8988T (cell line): ENCODE data around the gene BOLA2B.
"Not testable (repeated sequence)": the region's sequence is repeated elsewhere in the genome, so short reads cannot be mapped to it uniquely, and the experiment has no call there.

Experiments
- DNase-seq: peaks from one replicate; pipeline ENCODE4 v3.0.0; 2011

BOLA2B gene

DNA sequence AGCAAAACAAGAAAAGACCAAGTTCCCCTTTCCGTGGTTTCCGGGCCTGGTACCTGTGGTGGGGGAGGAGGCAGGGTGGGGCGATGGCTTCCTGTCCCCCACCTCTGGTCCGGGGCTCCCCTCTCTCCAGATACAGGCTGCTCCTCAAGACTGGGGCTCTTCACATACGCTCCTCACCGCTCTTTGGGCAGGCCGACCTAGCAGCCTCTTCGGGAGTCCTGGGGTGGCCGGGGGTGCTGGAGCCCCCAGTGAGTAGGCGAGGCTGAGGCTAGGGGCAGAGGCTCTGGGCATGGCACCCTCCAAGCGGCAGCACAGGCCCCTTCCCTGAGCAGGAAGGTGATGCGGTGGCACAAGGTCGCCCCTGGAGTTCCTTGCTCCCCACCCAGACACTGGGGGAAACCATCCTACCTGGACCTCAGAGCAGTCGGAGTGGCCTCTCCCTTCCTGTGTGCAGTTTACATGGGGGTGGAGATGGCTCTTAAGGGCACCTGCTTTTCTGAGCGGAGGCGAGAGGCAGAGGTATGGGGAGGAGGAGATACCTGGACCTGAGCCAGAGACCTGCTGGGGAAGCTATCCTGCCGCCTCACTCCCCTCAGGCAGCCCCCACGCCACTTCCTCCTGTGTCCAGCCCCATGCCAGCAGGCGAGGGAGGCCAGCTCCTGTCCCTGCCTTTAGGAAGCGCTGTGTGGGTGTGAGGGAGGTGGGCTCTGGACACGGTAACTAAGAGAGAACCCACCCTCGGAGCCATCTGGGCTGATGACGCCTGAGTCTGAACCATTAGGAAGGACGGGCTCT lies 9.2 kb downstream of the BOLA2B start:
- no peak for DNase-seq

DNA sequence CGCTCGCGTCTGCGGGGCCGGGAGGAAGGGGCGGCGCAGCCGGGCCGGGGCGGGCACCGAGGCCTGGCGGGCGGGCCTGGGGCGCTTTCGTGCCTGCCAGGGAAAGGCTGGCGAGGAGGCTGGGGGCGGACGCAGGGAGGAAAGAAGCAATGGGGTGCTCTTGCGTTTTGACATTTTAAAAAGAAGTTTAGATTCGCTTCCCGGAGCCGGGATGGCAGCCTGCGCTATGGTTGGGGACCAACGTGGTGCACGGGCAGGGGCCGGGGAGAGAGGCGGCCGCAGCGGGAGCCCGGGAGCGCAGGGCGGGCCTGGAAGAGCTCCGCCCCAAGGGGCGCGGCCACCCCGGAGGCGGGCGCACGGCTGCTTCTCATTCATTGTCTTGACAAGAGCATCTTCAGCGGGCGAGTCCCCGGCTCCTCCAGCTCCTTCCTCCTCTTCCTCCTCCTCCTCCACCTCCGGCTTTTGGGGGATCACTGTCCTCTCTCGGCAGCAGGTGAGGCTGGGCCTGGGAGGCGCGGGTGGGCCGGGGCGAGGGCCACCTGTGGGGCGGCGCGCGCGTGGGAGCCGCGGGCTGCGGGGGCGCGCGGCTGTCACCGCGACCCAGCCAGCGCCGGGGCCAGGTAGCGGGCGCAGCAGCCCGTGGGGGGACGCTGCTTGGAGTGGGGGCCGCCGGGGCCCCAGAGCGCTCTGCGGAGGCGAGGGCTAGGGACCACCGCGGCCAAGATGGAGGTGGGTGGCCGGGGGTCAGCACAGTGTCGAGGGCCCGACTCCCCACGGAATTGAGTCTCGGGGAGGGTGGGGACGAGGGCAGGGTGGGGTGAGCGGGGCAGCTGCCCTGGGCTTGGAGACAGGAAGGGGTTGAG lies 10.0 kb downstream of the BOLA2B start, which contains the start of gene CORO1A:
TSS of gene CORO1A (plus strand) at position 370 of the 863 bp plus-strand sequence. CDS start 1,608 bp downstream, outside the sequence.
- peak; percentile 81 for DNase-seq

DNA sequence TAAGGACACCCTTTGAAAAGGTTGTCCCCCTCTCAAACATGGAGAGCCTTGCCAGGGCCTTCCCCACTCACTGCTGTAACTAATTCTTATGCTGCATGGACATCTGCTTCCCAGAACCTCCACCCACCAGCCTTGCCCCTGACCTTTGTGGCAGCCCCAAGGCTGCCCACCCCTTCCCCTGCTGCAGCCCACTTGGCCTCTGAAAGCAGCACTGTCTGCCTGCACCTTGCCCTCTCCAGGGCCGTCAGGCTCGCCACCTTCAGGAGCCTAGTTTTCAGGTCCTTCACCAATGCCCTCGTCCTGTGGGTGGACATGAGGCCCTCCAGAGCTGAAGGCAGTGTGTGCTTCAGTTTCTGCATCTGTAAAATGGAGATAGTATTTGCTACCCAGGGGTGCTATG lies 12.7 kb downstream of the BOLA2B start:
- DNase-seq, result no peak

DNA sequence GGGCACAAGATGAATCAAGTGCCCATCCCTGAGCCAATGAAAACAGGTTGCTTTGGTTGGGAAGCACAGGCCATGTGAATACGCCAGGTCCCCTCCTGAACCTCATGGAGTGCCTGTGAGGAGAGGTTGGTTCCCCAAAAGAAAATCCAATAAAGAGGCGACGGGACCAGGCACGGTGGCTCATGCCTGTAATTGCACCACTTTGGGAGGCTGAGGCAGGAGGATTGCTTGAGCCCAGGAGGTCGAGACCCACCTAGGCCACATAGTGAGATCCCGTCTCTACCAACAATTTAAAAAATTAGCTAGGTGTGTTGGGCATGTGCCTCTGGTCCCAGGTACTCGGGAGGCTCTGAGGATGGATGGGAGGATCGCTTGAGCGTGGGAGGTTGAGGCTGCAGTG lies 13.5 kb downstream of the BOLA2B start:
- no peak for DNase-seq

DNA sequence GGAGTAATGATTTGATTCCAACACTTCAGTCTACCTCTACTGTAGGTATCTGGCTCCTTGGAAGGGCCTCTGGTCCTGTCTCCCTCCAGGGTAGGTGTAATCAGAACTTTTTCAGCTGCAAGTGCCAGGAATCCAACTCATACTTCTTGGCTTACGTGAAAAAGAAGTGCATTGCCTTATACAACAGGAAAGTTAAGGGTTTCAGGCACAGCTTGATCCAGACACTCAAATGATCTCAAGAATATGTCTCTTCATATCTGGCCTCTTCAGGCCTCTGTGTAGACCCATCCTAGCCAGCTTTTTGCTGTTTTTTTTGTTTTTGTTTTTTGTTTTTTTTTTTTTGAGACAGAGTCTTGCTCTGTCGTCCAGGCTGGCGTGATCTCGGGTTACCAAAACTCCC lies 14.3 kb downstream of the BOLA2B start:
- no peak for DNase-seq

DNA sequence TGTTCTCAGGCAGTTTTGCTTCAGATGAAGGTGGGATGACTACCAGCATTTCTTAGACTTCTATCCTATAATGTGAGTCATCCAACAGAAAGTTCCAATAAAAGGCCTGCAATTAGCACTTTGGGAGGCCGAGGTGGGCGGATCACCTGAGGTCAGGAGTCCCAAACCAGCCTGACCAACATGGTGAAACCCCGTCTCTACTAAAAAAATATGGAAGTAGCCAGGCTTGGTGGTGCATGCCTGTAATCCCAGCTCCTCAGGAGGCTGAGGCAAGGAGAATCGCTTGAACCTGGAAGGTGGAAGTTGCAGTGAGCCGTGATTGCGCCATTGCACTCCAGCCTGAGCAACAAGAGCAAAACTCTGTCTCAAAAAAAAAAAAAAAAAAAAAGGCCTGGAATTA lies 16.6 kb downstream of the BOLA2B start:
- not testable (repeated sequence) for DNase-seq

GRCh38 chr16:30173054-30173453 lies 20.4 kb downstream of the BOLA2B start:
- DNase-seq, result no peak

GRCh38 chr16:30170145-30170544 lies 23.3 kb downstream of the BOLA2B start:
- DNase-seq, result not testable (repeated sequence)

- not testable (repeated sequence) for DNase-seq
Observed at GRCh38 chr16:30169416-30169815, 24.1 kb downstream of the BOLA2B start.

GRCh38 chr16:30168746-30169145 lies 24.7 kb downstream of the BOLA2B start:
- not testable (repeated sequence) for DNase-seq

- DNase-seq, result no peak
Observed at GRCh38 chr16:30166202-30166902, 27.1 kb downstream of the BOLA2B start.

GRCh38 chr16:30163538-30163937 lies 29.9 kb downstream of the BOLA2B start:
- DNase-seq, result no peak

DNA sequence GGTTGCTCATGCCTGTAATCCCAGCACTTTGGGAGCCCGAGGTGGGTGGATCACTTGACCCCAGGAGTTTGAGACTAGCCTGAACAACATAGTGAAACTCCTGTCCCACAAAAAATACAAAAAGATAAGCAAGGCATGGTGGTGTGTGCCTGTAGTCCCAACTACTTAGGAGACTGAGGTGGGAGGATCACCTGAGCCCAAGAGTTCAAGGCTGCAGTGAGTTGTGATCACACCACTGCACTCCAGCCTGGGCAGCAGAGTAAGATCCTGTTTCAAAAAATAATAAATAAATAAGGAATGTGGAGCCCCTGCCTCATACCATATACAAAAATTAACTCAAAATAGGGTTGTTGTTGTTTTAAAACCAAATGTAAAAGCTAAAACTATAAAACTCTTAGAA lies 36.3 kb downstream of the BOLA2B start:
- no peak for DNase-seq

DNA sequence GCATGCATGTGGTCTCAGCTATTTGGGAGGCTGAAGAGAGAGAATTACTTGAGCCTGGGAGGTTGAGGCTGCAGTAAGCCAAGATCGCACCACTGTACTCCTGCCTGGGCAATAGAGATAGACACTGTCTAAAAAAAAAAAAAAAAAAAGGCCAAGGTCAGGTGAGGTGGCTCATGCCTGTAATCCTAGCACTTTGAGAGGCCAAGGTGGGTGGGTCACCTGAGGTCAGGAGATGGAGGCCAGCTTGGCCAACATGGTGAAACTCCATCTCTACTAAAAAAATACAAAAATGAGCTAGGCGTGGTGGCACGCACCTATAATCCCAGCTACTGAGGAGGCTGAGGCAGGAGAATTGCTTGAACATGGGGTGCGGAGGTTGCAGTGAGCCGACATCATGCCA lies 38.3 kb downstream of the BOLA2B start:
- DNase-seq, result no peak

- no peak for DNase-seq
Observed at GRCh38 chr16:30152517-30152916, 40.9 kb downstream of the BOLA2B start.

DNA sequence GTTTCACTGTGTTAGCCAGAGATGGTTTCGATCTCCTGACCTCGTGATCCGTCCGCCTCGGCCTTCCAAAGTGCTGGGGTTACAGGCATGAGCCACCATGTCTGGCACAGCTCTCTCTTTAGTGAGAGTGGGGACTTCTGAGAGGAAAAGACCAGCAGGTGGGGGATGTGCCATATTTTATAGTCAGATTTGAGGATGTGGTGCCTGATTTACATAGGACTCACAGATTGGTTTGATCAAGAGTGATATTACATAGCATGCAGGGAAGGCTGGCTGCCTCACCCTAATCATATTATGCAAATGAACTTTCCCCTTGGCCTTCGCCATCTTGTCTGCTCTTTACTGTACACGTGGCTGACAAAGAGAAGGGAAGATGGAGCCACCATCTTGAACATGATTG lies 42.4 kb downstream of the BOLA2B start:
- no peak for DNase-seq

DNA sequence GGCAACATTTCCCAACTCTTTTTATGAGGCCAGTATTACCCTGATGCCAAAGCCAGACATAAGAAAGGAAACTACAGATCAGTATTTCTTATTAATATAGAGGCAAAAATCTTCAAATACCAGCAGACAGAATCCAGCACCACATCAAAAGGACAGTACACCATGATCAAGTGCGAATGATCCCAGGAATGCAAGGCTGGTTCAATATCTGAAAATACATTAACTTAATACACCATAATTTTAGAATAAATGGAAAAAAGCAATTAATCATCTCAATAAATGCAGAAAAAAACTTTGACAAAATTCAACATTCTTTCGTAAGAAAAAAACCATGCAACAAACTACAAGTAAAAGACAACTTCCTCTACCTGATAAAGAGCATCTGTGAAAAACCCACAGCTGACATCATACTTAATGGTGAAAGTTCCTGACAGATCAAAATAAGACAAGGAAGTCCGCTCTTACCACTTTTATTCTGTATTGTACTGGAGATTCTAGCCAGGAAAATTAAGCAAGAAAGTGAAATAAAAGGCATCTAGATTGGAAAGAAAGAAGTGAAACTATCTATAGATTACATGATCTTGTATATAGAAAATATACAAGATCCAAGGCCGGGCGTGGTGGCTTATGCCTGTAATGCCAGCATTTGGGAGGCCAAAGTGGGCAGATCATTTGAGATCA lies 44.1 kb downstream of the BOLA2B start:
- no peak for DNase-seq

GRCh38 chr16:30147843-30148510 lies 45.5 kb downstream of the BOLA2B start:
- no peak for DNase-seq

DNA sequence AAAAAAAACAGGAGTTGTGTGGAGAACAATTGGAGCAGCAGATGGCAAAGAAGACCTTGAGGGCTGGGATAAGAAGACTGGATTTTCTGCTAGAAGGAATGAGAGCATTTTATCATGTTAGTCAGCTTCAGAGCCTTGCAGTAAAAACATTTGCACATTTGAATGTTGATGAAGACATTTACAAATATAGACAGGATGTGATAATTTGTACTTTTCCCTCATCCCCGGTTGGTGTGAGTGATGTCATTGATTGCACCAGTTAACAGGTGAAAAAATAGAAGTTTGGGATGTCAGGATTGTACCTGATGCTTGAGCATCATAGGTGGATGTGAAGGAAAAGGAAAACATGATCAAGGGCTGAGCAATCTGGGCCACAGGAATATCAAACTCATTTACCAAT lies 47.8 kb downstream of the BOLA2B start:
- no peak for DNase-seq

- no peak for DNase-seq
Observed at GRCh38 chr16:30144917-30145316, 48.5 kb downstream of the BOLA2B start.

- DNase-seq, result no peak
Observed at GRCh38 chr16:30144017-30144416, 49.4 kb downstream of the BOLA2B start.

DNA sequence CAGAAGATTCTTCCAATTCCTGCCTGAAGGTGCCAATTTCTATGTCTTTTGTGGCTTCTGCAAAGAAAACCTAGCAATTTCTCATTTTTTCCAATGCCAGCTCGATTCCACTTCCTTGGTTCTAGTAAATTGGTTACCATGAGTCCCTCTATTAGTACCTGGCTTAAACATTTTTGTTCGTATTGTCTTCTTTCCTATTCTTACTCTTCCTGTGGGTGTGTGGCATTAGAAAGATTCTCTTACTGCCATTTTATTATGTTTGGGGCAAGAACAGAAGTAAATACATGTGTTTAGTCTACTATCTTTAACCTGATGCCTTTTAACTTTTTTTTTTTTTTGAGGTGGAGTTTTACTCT lies 50.1 kb downstream of the BOLA2B start:
- DNase-seq, result no peak
